Testis (tissue), 3 donors: ENCODE results near the gene TWF2. TPM values are rescaled to one million over a fixed set of nuclear protein-coding genes. Genes with fewer than 3 reads are reported as not detected.

ENCODE experiments used
- DNase-seq: peaks from one replicate; pipeline ENCODE4 v3.0.0-alpha.2; 2019
- H3K27ac ChIP-seq, 2 donors: fragments of 200-600 bp; sonication (generic); one replicate each; pipeline ENCODE4 v1.5.1; 2019
- H3K27me3 ChIP-seq: fragments of 200-600 bp; sonication (generic); one replicate; pipeline ENCODE4 v1.5.1; 2019
- H3K36me3 ChIP-seq: fragments of 200-600 bp; sonication (generic); one replicate; pipeline ENCODE4 v1.5.1; 2017; ENCODE audit warnings: low read depth; ENCODE audit errors: missing control alignments
- H3K4me1 ChIP-seq: fragments of 200-600 bp; sonication (generic); one replicate; pipeline ENCODE4 v1.5.1; 2019
- H3K4me3 ChIP-seq, 2 donors: fragments of 200-600 bp; sonication (generic); one replicate each; pipeline ENCODE4 v1.5.1; 2017 to 2019
- H3K9me3 ChIP-seq: fragments of 200-600 bp; sonication (generic); one replicate; pipeline ENCODE4 v1.5.1; 2017
- POLR2A ChIP-seq: fragments of 450-650 bp; IDR thresholded peaks from one replicate; pipeline ENCODE4 v1.6.1; 2017; ENCODE audit warnings: antibody characterized with exemption, mild to moderate bottlenecking, moderate library complexity
- WGBS, 2 donors: methylation state at CpG; one replicate each; pipeline ENCODE4 v1.1.5; 2018; 5-methylcytosine and 5-hydroxymethylcytosine counted together
- intact Hi-C: fragments of 100-400 bp; cut with DNase I; formaldehyde crosslinking; loops from one replicate; pipeline ENCODE4 v1.15.1; 2023; ENCODE audit warnings: low total_unique reads
- polyA plus RNA-seq: library from polyadenylated mRNA; stranded (reverse); fragments of 350-450 nt; fragmentation: Illumina TruSeq; extraction: RNeasy Lipid Tissue Mini Kit (QIAGEN cat#74804); gene quantifications from one replicate; pipeline ENCODE4 v1.2.3, GENCODE V29; 2014; ENCODE audit warnings: low read depth, low replicate concordance; ENCODE audit not compliant: insufficient read depth
- total RNA-seq, 2 donors: library from RNA; depleted of rRNA; stranded (reverse); fragments of >200 nt; gene quantifications; one replicate each; pipeline ENCODE4 v1.2.3, GENCODE V29; 2016
- TF ChIP-seq, protein P1 (sequence below), 3 experiments: fragments of 450-650 bp in 2 of 3; fragments of 200-600 bp in 1 of 3; sonication (generic) in 1 of 3; IDR thresholded peaks; one replicate each; pipeline ENCODE4 v1.5.1; 2016 to 2019; ENCODE audit warnings: antibody characterized with exemption in 3 of 3, mild to moderate bottlenecking in 2 of 3, moderate library complexity in 1 of 3

Gene TWF2
- total and polyA plus RNA-seq, 3 donors from 2014 or later = 30.0 to 58.1 (median 36.5) TPM

DNA sequence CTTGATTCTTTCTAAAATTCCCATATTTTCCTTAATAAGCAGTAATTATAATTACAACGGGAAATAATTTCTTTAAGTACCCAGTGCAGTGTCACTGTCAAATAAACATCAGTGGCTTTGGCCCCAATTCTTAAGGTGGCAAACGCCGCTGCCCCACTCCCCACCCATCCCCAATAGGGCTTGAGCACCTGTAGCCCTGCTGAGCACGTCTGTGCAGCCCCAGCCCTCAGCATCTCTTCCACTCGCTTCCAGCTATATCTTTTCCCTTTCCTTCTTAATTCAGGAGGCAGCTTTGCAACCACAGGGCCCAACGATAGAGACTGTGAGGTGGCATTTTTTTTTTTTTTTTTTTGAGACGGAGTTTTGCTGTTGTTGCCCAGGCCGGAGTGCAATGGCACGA lies 15.7 kb upstream of the TWF2 start:
- no peak for DNase-seq
- TF ChIP-seq, protein P1, sequence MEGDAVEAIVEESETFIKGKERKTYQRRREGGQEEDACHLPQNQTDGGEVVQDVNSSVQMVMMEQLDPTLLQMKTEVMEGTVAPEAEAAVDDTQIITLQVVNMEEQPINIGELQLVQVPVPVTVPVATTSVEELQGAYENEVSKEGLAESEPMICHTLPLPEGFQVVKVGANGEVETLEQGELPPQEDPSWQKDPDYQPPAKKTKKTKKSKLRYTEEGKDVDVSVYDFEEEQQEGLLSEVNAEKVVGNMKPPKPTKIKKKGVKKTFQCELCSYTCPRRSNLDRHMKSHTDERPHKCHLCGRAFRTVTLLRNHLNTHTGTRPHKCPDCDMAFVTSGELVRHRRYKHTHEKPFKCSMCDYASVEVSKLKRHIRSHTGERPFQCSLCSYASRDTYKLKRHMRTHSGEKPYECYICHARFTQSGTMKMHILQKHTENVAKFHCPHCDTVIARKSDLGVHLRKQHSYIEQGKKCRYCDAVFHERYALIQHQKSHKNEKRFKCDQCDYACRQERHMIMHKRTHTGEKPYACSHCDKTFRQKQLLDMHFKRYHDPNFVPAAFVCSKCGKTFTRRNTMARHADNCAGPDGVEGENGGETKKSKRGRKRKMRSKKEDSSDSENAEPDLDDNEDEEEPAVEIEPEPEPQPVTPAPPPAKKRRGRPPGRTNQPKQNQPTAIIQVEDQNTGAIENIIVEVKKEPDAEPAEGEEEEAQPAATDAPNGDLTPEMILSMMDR (IDR thresholded peaks at IDR 0.05) = no peak
- TF ChIP-seq POLR2A = no peak
- 79 to 81% methylated on average over 9 of the region's 9 CpGs for WGBS, 2 donors

DNA sequence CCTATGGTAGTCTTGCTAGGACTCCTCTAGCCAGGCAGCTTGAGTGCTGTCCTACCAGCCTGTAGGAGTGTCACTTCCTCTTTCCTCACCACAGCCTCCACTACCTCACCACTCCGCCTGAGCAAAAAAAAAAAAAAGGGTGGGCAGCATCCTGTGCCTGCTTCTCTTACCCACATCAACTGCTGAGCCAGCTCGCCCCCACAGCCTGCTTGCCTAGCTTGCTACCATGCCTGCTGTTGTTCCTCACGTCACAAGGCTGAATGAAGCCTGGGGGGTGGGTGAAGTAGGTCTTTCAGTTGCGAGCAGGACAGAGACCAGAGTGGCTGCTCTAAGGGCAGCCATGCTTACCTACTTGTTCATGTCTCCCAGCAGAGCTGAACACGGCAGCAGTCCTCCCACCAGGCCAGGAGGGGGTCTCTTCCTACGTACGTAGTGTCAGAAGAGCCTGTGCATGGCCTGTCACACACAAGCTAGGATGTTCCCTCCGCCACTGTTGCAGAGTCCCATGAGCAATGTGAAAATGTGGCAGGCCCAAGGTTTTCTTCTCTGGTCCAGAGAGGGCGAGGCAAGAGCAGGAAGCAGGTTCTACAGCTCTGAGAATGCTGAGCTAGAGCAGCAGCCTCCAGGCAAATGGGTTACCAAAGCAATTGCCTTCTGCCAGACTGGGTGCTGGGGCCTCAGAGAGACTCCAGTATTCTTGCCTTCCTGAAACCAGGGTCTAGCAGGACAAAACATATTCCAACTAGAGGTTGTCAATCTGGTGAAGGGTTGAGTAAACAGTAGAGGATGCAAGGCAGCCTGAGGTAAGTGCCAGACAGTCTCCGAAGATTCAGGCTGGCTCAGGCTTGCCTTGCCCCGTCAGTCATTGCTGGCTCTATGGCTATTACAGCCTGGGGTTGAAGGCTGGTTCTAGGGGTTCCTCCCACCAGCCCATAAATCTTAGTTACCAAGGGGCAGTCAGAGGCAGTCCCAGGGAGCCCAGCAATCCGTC lies 14.7 kb upstream of the TWF2 start:
- 70 to 75% methylated on average over 9 to 10 of the region's 12 CpGs for WGBS, 2 donors
- no peak overlapping the region for H3K27ac ChIP-seq
- no peaks in the 10 kb centered on the region for H3K4me1 ChIP-seq
- no peak overlapping the region for H3K4me3 ChIP-seq
- no peak for TF ChIP-seq POLR2A
- TF ChIP-seq, protein P1 (IDR thresholded peaks at IDR 0.05) = no peak
- DNase-seq = peak; percentile 43
- H3K27me3 ChIP-seq = no peaks in the 10 kb centered on the region
- H3K36me3 ChIP-seq = no peaks in the 10 kb centered on the region
- intact Hi-C loops = no loop called here
- no peaks in the 10 kb centered on the region for H3K9me3 ChIP-seq

More for the DNA sequence above, 15.7 kb upstream of the TWF2 start:
- intact Hi-C loops = no loop called here
- Histone ChIP-seq H3K4me1 (no peaks in the 10 kb centered on the region), H3K9me3 (no peaks in the 10 kb centered on the region), H3K4me3 (no peak overlapping the region), H3K27me3 (no peaks in the 10 kb centered on the region), H3K27ac (no peak overlapping the region), H3K36me3 (no peaks in the 10 kb centered on the region)

DNA sequence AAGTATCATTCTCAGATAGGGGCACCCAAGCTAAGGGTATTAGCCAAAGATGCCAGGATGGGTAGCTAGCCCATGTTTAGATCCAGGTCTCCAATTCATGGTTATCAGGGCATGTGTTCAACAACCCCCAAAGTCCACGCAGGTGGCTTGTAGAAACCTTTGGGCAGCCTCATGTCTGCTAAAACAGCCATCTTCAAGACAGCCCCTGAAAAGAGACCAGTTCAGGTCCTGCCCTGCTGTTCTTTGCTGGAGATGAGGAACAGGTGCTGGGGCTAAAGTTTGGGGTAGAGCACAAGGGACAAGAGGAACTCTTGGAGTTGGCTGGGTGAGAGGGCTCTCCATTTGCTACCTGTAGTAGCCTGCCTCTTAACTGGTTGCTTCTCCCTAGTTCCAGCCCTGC lies 11.2 kb upstream of the TWF2 start:
- WGBS, 2 donors = 69 to 86% methylated on average over 1 of the region's 1 CpG
- H3K36me3 ChIP-seq = no peaks in the 10 kb centered on the region
- DNase-seq = no peak
- H3K9me3 ChIP-seq = no peaks in the 10 kb centered on the region
- peaks cover 9% of the 10 kb centered on the region for H3K4me1 ChIP-seq
- H3K27ac ChIP-seq = no peak overlapping the region
- no peaks in the 10 kb centered on the region for H3K27me3 ChIP-seq
- H3K4me3 ChIP-seq = no peak overlapping the region
- TF ChIP-seq, protein P1 (IDR thresholded peaks at IDR 0.05) = no peak
- no peak for TF ChIP-seq POLR2A
- intact Hi-C loops = no loop called here

DNA sequence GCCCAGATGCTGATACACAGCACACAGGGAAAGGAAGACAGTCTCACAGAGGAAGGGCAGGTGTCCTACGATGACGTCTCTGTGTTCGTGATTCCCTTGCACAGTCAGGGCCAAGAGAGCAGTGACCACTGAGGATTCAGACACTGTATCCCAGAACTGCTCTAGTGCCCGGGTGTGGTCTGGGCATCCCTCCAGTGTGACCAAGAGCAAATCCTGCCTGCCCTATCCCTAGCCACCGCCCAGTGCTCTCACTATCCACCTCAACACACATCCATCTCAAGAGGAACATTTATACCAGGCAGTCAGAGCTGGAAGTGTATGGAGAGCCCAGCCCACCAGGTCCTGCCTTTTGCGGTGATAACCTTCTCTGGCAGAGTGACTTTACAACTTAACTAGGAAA lies 10.7 kb upstream of the TWF2 start:
- H3K9me3 ChIP-seq = no peaks in the 10 kb centered on the region
- H3K4me1 ChIP-seq = peaks cover 11% of the 10 kb centered on the region
- WGBS, 2 donors = 91 to 93% methylated on average over 6 of the region's 6 CpGs
- intact Hi-C loops = no loop called here
- no peaks in the 10 kb centered on the region for H3K27me3 ChIP-seq
- H3K36me3 ChIP-seq = no peaks in the 10 kb centered on the region
- H3K27ac ChIP-seq = no peak overlapping the region
- no peak overlapping the region for H3K4me3 ChIP-seq
- no peak for DNase-seq
- no peak for TF ChIP-seq POLR2A
- TF ChIP-seq, protein P1 (IDR thresholded peaks at IDR 0.05) = no peak
